GF-D8 (cell line): Measurements from ENCODE around the gene ARRB1.
A peak's percentile ranks its signal among the peaks of the same experiment; 100 is the strongest.
"Not testable (repeated sequence)": the region's sequence is repeated elsewhere in the genome, so short reads cannot be mapped to it uniquely, and the experiment has no call there.

Source experiments
- DNase-seq: peaks from one replicate; lab custom pipeline; 2025; lab: John Stamatoyannopoulos, UW

The ARRB1 gene

DNA sequence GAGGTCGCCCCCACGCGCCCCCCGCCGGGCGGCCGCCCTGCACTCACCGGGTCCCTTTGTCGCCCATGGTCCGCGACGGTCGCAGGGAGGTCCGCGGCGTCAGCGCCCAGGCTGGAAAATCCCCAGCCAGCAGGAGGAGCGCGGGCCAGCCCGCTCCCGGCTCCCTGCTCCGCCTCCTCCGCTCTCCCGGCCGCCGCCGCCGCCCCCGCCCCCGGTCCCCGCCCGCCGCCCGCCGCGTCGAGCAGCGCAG lies at the start of gene ARRB1:
TSS of gene ARRB1 (minus strand) at position 121 of the 250 bp plus-strand sequence. CDS start at position 67, 54 bp downstream.
- DNase-seq, result no peak

DNA sequence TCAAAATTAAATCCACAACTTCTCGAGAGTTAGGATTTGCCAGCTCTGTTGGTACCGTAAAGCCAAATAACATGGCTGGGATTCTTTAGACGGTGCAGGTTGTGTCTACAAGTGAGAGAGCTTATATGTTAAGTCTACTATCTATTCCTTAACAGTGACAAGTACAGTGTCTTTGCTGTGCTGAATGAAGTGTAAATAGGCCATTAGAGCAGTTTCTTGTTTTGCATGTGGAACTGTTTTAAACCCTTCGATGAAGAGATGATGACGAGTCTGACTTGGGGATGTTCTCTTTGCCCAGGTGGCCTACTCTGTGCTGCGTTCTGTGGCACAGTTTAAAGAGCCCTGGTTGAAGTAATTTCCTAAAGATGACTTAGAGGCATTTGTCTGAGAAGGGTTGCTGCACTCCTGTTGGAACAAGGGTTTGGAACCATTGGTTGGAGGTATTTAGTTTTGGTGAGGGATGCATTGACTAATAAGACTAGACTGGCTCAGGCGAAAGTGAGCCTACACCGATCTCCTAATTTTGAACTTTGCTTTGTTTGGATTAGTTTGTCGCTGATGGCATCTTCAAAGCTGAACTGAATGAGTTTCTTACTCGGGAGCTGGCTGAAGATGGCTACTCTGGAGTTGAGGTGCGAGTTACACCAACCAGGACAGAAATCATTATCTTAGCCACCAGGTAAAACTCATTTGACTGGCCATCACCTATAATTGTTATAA lies 48.8 kb upstream of the ARRB1 start:
- no peak for DNase-seq

DNA sequence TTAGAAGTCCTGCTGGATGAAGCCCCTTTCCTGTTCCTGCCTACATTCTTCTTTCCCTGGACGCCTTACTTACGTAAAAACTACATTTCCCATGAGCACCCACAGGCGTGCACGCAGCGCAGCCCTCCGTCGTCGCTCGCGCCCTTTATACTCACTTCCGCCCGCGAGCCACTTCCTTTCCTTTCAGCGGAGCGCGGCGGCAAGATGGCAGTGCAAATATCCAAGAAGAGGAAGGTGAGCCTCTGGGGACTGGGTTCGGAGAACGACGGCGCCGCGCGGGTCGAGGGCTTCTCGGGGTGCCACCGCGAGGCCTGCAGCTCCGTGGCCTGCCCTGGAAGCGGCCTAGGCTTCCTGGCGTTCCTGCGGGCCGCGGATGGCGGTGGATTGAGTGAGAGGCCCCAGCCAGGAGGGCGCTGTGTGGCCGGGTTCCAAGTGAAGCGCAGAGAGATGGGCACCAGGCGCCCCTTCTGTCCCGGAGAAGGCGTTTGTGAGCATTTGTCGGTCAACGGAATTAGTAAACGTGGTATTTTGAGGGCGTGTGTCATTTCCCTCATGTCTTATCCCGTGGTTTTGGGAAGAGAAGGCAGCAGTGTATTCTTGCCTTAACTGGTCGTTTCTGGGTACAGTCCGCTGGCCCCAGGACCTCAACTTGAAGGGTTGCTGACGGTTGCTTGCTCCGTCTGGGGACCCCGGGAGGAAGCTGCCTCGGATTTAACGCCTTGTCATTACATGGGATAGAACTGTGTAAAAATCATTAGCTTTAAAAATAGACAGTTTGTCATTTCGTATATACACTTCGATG lies 48.1 kb upstream of the ARRB1 start, which contains the start of gene RPS3:
TSS of gene RPS3 (plus strand) at position 175 of the 802 bp plus-strand sequence. CDS start at position 205, 30 bp downstream.
- peak; percentile 75 for DNase-seq

DNA sequence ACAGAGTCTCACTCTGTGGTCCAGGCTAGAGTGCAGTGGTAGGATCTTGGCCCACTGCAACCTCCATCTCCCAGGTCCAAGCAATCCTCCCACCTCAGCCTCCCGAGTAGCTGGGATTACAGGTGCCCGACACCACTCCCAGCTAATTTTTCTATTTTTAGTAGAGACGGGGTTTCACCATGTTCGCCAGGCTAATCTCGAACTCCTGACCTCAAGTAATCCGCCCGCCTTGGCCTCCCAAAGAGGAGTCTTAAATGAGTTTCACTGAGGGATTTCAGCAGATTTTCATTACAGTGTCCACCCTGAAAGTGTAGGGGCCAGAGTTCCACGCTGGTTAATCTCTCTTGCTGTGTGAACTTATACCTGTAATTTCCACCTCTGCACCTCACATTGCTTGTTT lies 47.4 kb upstream of the ARRB1 start:
- DNase-seq, result no peak

DNA sequence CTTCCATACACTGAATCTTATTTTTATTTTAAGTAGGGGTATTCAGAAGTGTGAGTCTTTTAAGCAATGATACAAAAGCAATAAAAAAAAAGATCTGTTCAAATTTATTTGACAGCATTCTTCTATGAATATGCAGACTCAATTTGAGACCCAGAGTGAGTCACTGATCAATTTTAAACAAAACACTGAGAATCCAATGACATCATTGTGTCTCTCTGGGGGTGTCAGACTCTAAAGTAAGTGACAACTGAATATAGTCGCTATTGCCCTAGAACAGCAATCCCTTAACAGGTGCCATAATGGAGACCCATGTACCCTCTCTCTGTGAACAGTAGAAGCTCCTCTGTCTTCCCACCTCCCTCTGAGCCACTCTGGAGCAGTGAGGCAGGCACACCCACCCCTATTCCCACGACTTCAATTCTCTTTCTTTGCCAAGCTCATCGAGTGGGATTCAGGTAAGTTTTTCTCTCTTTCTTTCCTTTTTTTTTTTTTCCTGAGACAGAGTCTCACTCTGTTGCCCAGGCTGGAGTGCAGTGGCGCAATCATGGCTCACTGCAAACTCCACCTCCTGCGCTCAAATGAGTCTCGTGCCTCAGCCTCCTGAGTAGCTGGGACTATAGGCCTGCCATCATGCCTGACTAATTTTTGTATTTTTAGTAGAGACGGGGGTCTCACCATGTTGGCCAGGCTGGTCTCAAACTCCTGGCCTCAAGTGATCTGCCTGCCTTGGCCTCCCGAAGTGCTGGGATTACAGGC lies 42.8 kb upstream of the ARRB1 start:
- DNase-seq, result no peak

DNA sequence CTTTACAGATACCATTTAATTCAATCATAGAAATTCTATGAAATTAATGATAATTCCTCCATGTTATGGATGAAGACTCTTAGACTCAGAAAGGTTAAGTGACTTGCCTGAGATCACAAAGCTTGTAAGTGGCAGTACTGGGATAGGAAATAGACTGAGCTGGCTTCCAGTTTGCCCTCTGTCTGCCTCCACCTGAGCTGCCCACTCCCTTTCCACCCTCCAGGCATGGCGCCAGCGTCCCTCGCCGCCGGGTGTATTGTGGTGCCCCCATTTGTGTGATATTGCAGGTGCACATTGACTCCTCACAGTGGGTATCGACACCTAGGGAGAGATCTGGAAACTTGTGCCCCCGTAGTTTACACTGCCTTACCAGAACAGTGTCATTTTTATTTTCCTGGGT lies 38.5 kb upstream of the ARRB1 start:
- no peak for DNase-seq

DNA sequence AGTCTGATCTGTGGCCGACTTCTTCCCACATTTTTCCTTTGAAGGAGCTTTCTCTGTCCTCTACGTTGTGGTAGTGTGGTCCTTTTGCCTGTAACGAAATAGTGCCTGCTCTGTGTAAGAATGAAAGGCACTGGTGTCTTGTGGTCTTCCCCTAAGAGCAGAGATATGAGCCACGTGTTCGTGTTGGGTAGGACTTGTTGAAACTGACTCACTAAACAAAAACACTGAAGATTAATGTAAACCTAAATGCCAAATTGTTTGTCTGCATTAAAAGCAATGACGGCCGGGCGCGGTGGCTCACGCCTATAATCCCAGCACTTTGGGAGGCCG lies 37.8 kb upstream of the ARRB1 start:
- DNase-seq, result no peak

DNA sequence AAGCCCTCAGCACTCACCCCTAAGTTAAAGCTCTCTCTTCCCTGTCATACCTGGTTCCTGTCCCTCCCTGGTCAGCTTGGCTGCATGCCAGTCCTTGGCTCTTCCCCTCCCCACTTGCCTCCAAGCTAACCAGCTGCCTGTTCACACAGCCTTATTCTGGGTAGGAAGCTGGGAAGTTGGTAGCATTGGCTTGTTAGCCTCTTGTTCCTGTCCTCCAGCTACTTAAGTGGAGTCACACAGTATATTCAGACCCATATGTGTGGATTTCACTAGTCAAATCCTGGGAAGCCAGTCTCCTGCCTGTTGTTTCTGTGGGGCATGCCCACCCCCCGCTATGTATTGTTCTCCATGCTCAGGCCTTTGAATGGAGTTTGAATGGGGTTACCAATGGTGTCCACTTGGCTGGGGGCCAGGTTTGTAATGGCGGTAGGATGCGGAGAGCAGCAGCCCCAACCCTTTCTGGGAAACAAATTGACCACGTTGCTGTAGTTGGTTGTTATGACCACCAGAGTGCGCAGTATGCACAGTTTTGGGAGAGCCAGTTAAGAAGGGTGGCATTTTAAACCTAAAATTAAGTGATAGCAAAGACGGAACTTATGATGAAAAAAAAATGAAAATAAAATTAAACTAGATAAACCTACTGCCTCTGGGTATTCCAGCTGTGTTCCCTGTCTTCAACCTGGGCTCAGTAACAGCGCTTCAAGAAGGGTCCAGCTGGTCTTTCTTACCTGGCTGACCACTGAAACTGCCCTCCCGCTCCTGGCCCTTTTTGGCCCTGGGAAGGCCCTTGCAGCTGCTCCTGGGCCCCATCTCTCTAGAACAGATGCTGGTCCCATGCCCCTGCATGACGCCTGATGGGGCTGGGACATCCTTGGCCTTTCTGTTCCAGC lies 37.2 kb upstream of the ARRB1 start:
- peak; percentile 23 for DNase-seq

DNA sequence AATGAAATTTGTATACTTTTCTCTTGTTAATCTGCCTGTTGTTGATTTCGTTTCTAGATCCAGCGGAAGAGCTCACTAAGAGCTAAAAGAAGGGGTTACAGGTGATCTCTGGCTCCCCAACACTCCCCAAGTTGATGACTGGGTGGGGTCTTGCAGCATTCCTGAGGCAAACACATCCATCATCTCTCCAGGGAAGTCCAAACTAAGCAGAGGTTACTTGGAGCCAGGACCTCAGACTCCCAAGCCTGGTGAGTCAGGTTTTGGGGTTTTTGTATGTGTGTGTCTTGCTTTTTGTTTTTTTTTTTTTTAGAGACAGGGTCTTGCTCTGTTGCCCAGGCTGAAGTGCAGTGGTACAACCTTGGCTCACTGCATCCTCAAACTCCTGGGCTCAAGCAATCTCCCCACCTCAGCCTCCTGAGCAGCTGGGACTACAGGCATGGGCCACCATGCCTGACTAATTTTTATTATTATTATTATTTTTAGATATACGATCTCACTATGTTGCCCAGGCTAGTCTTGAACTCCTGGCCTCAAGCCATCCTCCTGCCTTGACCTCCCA lies 36.4 kb upstream of the ARRB1 start:
- no peak for DNase-seq

DNA sequence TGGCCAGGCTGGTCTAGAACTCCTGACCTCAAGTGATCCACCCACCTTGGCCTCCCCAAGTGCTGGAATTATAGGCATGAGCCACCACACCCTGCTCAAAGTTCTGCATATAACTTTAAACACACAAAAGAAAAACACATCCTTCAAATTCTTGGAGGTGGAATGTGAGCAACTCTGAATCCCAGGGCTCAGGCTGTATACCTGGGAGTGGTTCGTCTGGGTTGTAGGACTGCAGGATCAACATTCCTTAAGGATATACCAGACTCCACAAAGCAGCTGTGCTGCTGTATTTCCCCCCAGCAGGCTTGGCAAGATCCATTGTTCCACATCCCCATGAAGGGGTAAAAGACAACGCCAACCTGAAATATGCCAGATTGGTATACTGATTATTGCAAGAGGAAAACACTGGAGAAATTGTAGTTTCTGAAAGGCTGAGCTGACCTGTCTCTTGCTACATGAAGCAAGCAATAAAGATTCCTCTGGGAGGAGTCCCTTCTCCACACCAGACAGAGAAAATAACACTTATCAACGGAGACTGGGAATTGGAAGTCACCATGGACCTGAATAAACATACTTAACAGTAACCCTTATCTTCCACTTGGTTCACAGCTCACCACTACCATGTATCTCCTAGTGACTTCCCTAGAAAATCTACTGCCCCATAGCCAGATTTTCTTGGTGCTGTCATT lies 35.6 kb upstream of the ARRB1 start:
- DNase-seq, result no peak

DNA sequence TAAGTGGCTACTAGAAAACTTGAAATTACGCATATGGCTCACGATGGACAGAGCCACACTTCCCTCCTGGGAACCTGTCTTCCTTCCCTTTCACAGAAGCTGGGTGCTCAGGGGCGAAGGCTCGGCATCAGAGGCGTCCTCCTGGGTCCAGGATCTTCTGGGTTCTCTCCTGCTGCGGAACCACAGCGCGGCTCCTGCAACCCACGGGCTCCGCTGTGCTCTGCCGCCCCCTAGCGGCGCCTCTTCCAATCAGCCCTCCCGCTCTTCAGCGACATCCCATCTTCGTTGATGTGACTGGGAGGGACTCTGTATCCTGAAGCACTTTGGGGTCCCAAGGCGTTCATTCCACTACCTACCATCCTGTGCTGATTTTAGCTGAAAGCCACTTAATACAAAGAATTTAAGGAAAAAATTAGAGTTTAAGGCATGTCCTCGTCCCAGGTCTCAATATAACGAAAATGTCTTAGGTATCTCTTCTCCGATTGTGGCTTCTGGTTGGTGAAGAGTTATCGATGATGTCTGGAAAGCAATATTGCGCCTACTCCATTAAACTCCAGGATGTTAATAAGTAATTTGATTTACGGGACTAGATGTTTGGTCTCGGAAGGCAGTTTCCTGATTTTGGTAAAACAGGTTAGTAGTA lies 33.1 kb upstream of the ARRB1 start:
- DNase-seq, result peak; percentile 9

DNA sequence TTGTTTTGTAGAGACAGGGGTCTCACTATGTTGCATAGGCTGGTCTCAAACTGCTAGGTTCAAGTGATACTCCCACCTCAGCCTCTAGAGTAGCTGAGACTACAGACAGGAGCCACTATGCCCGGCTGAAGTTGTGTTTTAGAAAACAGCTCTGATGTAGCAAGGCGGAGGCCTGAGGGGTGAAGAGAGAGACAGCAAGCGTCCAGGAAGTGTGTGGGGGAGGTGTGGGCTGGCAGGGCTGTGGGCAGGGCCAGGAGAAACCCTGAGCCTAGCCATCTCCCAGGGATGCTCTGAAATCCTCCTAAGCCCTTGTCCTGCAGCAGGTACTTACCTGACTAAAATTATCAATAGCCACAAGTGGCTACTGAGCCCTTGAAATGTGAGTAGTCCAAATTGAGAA lies 31.8 kb upstream of the ARRB1 start:
- DNase-seq, result peak; percentile 63

DNA sequence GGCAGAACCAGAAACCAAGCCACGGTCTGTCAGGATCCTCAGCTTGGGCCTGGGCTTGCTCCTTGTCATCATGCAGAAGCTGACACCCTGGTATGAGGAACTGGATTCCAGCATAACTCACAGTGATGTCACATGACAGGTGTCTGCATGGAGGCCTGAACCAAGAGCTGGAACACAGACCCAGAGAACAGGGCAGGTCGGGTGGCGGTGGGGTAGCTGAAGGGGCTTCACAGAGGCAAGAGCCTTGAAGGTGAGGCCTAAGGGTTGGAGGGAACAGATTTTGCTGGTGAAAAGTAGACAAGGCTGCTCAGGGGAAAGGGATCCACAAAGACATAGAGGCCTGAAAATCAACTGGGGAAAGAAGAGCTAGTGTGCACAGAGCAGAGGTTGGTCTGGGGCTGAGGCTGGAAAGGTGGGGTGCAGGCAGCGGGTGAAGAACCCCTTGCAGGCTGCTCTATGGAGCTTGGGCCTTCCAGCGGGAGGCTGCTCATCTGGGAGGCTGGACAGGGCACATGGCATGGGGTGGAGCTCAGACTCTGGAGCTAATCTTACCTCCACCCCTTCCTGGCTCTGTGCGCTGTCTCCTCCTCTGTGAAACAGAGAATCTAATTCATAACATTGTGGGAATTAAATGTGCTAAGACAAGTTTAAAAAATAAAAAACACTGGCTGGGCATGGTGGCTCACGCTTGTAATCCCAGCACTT lies 29.4 kb upstream of the ARRB1 start:
- peak; percentile 34 for DNase-seq

DNA sequence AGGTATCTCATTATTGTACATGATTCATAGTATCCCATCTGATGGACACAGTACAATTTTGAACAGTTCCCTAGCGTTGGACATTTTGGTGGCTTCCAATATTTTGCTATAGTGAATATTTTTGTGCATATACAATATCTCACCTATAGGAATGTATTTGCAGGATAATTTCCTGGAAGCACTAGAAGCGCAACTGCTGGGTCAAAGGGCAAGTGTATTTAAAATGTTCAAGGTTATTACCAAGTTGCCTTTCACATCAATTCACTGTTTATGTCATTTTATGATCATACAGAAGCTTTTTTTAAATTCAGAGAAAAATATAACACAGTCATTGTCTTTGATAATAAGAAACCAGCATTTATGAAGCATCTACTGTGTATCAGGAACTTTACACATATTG lies 28.8 kb upstream of the ARRB1 start:
- no peak for DNase-seq

DNA sequence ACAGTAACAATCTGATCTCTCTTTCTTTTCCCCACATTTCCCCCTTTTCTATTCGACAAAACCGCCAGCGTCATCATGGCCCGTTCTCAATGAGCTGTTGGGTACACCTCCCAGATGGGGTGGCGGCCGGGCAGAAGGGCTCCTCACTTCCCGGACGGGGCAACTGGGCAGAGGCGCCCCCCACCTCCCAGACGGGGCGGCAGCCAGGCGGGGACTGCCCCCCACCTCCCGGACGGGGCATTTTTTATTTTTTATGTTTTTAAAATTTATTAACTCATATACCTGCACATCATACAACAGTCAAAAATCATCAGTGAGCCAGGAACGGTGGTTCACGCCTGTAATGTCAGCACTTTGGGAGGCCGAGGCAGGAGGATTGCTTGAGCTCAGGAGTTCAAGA lies 27.3 kb upstream of the ARRB1 start:
- DNase-seq, result not testable (repeated sequence)

DNA sequence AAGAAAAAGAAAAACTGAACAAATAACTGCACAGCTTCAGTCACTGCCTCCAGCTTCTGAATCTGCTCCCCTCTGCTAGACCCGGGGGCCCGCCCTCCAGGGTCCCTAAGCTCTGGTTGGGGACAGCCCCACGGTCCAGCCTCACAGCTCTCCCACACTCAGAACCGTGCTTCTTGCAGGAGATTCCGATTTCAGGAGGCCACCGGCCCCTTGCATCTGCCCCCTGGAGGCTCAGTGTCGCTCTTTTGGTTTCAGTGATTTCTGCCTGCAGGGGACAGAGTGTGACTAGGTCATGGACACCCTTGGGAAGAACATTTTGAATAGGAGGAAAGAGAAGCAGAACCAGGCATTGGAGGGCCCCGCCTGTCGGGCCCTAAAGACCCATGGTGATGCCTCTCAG lies 24.7 kb upstream of the ARRB1 start:
- no peak for DNase-seq

DNA sequence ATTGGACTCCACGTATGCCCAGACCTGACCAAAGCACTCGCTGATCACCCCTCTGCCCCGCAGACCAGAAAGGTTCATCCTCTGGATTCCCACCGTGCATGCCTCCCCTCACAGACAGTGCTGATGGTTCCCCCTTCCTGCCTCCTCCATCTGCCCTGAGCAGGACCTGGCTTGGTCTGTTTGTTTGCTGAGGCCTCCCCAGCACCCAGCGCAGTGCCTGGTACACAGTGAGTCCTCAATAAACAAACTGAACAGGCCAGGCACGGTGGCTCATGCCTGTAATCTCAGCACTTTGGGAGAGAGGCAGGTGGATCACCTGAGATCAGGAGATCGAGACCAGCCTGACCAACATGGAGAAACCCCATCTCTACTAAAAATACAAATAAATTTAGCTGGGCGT lies 24.2 kb upstream of the ARRB1 start:
- no peak for DNase-seq

DNA sequence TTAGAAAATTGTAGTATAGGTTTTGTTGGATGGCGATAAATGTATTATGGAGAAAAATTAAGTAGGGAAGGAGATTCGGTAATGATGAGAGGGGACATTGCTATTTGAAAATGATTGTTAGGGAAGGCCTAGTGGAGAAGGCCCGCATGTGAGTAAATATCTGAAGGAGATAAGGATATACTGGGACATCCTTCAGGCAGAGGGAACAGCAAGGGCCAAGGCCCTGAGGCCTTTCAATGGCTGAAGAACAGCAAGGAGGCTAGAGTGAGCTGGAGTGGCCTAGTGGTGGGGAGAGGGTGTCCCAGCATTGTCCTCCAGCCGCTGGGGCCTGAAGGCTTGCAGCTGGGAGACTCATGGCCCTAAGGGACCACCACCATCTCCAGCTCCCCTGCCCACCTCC lies 23.2 kb upstream of the ARRB1 start:
- DNase-seq, result no peak

DNA sequence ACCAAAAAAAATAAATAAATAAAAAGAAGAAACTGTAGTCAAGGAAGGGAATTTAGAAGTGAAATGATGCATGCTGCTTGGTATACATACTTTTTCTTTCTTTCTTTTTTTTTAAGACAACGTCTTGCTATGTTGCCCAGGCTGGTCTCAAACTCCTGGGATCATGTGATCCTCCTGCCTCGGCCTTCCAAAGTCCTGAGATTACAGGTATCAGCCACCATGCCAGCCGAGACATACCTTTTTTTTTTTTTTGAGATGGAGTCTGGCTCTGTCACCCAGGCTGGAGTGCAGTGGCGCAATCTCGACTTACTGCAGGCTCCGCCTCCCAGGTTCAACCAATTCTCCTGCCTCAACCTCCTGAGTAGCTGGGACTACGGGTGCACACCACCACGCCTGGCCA lies 21.7 kb upstream of the ARRB1 start:
- no peak for DNase-seq
